ENCODE results near the gene PDHB.
A peak's percentile ranks its signal among the peaks of the same experiment; 100 is the strongest.

PDHB gene

DNA sequence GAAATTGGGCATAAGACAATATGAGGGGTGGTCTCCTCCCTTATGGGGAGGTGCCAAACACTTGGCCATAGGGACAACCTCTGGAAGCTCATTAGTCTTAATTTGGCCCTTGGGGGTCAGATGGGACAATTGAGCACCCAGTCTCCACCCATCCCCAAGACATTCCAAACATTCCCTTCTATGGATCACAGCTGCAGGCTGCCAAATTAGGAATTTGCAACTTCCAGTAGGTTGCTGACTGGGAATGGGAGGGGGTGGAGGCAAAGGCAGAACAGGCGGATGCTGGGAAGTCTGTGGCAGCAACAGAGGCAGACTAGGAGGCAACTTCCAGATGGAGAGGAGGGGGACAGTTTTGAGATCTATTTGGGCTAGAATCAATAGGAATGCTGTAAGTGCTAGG is 1.4 kb upstream of the PDHB start:
- DNase-seq = no peak

DNA sequence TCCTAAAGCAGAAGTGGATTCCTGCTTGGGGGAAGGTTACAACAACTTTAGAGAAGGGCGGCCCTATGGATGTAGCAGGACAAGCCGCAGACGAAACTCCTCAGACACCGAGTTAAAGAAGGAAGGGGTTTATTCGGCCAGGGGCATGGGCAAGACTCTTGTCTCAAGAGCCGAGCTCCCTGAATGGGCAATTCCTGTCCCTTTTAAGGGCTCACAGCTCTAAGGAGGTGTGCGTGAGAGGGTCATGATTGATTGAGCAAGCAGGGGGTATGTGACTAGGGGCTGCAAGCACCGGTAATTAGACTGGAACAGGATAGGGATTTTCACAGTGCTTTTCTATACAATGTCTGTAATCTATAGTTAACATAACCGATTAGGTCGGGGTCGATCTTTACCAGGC is 879 bp upstream of the PDHB start:
- no peak for DNase-seq

DNA sequence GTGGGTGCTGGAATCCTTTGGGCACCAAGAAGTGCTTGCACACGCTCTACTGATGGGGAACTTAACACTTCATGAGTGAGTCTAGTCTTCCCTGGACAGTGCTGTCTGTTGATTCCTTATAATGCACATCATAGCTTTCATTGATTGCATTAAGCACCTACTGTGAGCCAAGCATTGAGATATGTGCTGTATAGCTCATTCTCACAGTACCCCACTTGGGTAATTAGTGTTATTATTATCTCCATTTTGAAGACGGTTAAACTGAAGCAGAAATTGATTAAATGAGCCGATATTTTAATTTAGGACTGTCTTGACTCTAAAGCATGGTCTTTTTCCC is 504 bp upstream of the PDHB start:
- no peak for DNase-seq

DNA sequence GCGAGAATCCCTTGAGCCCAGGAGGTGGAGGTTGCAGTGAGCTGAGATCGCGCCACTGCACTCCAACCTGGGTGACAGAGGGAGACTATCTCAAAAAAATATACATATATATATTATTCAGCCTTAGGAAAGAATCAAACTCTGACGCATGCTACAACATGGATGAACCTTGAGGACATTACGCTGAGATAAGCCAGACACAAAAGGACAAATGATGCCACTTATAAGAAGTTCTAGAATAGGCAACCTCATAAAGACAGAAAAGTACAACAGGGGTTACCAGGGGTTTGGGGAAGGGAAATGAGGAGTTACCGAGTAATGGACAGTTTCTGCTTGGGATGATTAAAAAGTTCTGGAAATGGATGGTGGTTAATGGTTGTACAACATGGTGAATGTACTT is 727 bp downstream of the PDHB start:
- DNase-seq = no peak

DNA sequence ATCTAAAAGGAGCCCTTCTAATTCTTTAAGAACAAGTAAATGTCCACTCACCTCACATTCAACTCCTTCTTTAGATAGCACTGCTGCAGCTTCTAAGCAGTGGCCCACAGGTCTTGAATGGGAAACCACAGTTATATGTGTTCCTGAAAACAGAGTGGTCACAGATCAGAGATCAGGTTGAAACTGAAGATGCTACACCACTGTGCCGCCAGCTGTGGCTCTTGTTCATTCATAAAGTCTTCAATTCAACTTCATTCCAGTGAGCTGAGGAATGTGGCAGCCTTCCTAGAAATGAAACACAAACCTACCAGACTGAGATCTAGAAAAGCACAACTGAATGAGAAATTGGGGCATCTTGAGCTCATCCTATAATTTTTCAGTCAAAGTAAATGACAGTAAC is 4.0 kb downstream of the PDHB start:
- no peak for DNase-seq

DNA sequence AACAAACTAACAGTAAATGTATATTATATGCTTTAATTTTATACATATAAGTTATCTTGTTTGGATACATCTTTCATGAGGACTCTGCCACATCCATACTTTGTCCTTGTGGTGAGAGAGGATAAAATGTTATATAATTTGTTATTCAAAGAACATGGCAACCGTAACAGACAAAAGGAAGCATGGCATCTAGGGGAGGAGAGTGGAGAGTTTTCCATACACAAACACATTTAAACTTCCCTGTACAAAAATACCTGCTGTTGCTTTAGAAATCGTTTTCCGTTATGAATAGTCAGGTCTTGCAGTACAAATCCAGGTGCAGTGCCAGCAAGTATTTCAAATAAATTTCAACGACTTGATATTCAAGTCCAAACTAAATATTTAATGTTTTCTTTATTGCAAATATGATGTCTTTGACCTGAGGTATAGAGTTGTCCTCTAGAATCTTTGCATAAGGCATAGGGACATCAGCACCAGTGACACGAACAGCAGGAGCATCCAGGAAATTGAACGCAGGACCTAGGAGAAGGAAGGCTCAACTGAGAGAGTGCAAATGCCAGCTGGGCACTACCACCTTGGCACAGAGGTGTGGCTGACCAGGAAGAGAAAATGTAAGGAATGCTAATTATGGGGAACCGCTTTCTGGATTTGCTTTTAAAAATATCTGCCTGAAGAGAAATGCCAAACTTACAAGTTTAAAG is 5.8 kb downstream of the PDHB start:
- no peak for DNase-seq

DNA sequence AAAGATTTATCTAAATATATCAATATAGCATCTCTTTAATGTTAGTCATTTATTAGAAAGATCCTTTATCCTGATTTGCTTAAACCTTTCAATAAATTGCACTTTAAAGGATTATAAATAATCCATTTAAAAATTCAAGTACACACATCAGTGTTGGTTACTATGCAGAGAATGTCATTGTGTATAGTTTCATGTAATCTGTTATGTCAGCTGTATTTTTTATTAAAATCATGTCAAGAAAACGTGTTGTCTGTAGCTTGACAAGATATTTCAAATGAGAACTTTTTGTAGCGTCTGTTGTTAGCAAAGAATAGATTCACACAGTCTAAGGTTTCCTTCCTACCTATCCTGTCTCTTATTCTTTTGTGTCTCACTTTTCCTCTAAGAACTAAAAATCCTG is 7.8 kb downstream of the PDHB start:
- no peak for DNase-seq

DNA sequence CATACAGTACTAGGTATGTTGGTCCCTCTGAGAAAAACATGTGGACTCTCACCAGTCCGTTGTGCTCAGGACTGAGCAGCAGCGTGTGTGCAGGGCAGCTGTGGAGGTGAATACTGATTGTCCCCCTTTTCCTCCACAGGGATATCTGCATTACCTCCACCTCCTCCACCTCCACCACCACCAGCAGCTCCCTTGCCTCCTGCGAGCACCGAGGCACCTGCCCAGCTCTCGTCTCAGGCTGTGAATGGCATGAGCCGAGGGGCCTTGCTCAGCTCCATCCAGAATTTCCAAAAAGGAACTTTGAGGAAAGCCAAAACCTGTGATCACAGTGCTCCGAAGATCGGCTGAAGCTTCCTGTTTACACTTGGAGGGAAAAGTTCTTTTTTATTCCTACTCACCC is 9.0 kb downstream of the PDHB start:
- DNase-seq = no peak

DNA sequence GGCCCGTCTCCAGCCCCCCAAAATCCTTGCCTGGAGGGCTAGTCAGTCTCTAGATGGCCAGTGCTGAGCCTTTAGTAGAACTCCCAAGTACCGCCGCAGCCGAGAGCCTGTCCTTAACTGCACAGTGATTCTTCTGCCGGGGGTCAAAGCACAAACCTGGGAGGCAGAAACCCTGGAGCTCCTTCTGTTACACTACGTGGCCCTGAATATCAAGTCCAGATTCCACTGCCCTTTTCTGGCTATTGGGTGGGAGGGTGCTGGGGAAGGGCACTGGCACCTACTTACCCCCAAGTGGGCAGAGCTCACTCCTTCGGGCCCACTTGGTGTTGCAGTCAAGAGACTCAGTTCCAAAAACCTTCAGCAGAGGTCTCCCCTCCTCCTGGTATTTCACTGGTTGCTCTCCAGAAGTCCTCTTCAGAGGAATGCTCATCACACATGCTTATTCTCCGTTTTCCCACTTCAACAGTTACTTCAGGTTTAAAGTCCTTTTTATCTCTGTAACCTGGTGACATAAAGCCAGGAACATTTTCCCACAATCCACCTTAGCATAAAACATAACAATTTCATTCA is 10.8 kb downstream of the PDHB start:
- DNase-seq = no peak

DNA sequence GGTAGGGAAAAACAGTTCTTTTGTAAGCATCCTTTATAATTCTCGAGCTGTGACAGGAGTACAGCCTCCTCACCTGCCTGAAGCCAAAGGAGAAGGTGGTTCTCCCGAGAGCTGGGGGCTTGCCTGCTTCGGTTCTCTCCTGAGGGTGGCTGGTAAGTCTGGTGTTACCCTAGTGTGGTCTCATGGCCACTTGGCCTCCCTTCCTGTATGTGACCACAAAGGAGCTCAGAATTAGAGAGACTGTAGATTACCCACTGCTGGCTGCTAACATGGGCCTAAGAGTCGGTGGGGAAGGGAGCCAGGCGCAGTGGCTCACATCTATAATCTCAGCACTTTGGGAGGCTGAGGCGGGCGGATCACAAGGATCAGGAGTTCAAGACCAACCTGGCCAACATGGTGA is 12.6 kb downstream of the PDHB start:
- DNase-seq = no peak

DNA sequence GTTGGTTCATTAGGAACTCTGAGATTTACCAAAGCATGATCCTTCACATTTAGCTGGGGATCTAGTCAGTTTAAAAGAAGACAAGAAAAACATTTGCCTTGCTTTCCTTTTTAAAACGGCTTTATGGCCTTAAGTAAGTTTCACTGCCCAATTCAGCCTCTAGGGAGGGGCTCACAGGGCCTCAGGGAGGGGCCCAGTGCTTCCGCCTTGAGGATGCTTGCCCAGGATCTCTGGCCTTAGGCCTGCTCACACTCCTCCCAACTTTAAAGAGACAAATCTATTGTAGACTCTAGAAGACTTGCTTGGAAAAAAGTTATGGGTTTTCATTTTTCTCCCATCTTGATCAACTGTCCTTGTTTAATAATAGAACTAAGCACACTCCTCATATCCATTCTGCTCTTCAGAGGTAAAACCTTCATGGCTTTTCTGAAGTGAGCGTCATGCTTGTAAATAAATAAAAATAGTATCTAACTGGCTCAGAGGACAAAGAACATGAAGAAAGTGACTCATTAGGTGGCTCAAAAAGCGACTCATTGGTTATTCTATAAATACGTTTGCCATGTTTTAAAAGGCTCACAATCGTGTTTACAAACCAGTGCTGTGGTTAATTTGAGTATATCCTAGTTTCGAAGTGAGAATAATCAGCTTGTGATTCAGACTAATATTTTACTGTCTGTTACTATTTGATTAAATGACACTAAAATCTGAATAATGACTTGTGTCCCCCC is 13.7 kb downstream of the PDHB start:
- no peak for DNase-seq

DNA sequence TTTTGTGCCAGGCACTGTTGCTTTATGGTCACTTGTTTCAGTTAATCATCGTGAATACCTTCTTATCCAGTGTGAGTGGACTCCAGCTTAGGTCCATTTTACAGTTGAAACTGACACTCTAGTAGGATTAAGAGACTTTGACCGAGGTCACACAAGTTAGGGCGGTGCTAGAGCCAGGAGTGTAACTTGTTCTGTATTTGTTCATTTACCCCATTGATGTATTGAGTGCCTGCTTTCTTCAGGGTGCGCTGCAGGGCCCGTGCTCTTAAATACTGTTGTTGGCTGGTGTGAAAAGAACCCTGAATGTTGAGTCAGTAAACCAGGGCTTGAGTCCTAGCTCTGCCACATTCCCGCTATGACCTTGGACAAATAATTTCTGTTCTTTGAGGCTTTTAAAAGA is 15.4 kb downstream of the PDHB start:
- no peak for DNase-seq

DNA sequence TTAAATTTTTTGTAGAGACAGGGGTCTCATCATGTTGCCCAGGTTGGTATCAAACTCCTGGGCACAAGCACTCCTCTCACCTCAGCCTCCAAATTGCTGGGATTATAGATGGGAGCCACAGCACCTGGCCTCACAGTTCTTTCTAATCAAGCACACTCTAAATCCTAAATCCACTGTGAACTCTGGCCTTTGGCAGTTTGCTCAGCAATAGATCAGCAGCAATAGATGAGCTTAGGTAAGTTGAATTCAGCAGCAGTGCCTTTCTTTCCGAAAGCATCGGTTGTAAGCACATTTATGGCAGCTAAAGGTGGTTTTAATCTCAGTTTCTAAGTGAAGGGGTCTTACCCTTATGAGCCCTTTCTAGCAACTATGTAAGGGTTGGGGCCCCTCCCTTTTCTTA is 16.6 kb downstream of the PDHB start:
- no peak for DNase-seq

DNA sequence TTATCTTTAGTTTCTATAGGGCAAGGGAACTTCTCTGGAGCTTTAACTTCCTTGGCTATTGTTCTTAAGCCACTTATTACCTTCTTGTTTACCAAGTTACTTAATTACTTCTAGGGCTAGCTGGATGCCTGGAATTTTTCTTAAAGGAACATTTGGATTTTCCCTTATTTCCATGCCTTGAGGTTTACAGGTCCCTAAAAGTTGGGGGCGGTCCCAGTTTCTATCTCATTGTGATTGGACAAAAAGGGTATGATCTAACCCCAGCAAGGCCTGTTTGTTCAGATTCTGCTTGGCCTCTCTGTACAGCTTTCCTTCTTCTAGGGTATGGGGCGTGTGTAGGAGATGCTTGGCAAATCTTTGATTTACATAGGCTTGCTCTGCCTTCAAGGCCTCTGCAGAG is 17.4 kb downstream of the PDHB start:
- no peak for DNase-seq

DNA sequence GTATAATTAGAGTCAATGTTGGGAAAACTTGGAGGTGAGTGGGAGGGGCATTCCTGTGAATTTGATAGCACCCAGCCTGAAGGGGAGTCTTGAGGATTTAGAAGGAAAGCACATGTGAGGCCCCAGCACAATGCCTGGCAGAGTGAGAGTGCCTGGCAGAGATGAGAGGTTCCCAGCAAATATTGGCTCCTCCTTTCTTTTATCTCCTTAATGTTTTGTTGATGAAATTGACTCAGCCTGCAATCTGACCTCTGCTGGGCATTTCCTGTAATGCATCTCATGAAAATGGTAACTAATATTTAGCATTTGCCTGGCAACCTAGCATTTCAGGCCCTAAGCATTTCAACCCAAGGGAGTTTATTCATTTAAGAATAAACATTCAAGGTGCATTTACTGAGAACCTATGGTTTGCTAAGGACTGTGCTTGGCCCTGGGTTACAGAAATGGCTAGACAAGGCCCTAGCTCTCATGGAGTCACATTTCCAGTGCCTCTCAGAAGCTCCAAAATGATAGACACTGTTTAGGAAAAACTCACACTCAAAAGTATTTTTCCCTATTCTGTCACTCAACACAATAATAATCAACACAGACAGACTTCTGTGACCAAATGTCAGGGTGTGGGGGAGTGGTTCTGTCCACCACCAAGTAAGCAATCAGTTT is 19.0 kb downstream of the PDHB start:
- peak; percentile 64 to 81 (median 73) for DNase-seq

DNA sequence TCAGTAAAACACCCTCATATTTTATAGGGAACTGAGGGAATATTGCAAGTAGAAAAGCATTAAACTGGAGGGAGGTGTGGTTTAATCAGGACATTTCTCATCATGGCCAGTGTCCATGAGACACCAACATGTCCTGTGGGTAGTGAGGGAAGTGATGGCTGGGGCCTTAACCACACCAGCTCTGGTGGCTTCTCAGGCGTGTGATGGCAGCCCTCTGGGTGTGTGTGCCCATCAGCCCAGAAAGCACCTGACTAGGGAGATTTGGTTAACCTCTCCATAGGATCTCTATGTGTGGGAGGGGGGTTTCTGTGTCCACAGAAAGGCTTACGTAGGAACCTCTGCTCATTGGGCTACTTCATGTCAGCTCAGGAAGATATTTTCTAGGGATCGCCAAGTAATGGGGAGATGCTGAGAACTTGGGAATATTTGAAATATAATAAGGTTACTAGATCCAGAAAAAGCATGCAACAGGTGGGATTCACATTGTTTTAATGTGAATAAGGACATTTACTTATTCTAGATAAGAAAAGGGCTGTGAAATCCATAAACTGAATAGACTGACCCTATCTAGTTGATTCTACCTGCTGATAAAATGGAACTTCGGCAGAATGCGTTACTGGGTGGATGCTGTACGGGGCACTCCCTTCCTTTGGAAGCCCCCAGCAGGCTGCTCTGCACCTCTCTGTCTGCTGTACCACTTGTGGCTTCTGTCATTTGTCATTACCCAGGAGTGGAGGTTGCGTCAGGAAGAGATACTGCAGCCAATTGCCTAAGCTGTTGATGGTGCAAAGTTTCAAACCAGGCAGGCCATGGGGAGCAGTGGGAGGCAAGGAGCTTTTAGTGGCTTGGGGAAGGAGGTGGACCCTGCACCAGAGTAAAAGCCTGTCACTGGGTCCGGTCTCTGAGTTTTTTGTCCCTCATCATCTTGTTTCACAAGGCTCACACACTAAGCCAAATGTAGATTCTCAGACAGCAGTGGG is 21.5 kb downstream of the PDHB start:
- DNase-seq = no peak

DNA sequence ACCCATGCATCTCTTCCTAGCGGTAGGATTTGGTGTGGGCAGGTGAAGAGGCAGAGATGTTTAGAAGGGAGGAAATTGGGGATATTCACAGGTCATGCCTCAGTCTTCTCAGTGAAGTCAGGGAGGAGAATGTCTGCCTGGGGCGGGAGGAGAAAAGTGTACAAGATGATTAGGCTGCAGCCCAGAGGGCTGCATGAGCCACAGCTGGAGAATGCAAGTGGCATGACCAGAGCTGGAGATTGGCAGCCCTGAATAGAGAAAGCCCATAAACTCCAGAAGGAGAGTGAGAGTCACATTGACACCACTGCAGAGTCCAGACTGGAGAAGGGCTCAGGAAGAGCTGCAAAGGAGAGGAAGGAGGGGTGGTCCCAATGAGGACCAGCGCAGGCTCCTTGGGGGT is 22.6 kb downstream of the PDHB start:
- no peak for DNase-seq

DNA sequence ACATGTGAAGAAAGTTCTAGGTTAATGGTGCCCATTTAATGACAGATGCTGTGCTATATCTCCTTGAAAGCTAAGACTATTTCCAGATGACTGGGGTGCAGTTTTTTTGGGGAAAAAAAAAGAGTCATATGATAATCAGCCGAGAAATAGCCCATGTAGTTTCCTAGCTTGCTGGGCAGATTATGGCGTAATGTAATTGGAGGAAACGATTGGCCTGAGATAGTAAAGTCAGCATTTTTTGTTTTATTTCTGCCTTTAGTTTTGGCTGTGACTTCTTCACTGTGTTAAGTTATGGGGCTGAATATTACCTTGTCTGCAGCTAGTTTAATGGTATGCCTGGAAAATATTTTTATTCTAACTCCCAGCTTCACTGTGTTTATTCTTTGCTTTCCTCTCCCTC is 24.0 kb downstream of the PDHB start:
- DNase-seq = peak; percentile 48 to 72 (median 71)

DNA sequence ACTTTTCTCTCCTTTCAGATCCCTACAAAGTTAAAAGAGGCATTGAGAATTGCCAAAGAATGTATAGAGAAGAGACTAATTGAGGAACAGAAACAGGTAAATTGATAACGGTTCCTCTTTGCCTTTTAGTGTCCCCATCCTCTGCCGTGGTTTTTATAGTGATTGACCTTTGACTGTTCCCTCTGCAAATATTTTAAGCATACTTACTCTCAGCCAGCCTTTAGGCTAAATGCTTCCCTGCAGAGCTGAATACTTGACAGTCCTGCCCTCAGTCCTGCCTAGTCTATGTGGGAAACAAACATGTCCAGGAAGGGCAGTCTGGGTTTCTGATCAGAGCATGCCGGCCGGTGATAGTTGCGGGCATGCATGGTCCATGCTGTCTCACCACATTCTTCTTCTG is 24.7 kb downstream of the PDHB start:
- no peak for DNase-seq

DNA sequence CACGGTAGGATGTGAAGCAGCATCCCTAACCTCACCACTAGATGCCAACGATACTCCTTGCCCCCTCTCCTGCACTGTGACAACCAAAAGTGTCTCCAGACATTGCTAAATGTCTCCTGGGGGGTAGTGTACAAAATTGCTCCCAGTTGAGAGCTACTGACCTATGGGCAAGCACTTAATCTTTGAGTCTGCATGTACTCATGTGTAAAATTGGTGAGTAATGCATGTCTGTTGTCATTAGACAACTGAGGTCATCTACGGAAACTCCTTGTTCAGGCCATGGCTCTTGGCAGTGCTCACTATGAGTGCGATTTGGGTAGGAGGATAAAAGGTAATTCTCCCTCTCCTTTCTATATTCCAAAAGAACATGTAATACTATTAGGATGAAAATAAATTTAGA is 29.2 kb downstream of the PDHB start:
- peak; percentile 48 to 65 (median 56) for DNase-seq

DNA sequence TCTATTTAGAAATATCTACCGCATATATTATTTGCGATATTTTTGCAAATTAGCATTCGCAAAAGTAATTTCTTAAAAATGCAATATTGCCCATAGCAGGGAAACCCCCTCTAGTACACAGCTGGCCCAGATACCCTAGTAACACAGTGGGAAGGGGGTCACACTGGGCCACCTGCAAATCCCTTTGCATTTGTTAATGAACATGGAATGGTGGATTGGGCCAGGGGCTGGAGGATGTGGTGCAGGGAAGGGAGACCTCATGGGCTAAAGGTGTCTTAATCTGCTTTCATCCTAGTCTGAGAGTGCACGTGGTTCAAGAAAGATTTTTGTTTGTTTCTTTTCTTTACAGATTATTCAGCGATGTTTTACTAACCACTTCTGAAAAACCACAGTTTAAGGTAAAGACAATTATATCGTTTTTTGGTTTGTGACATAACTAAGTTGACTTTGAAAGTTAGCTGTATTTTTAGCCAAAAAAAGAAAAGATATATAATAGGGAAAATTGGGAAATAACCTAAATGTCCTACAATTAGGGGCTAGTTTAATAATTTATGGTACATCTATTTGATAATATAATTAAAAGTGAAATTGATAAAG is 30.0 kb downstream of the PDHB start:
- DNase-seq = no peak

DNA sequence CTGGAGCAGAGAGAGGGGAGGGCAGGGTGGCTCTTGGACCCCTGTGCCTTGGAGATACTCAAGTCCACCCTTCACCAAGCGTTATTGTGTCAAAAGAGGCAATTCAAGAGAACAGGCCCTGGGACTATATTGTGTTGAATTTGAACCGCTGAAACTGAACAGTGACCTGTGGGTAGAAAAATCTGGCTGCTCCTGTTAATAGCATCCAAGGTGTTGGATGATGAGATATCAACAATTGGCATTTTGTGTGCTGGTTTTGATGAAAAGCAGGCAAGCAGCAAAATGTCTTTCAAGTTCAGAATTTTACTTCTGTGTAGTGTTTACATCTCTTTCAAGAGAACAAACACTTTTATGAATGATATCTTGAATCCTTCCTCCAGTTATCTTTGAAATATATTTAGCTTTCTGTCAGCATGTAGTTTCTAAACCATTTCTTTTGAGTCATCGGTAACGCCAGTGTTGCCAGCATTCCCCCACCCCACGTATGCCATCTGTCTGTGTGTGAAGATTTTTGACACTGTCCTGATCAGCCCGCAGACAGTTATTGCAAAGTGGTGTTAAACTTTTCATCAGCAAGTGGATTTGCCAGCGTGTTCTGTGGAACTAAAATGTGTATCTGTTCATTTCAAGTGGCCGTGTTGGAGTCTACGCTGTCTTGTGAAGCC is 34.8 kb downstream of the PDHB start:
- DNase-seq = no peak
